Endothelial cell (in vitro differentiated cells): Measurements from ENCODE around the gene DNAJC27. TPM values are rescaled to one million over a fixed set of nuclear protein-coding genes. Genes with fewer than 3 reads are reported as not detected.
A peak's percentile ranks its signal among the peaks of the same experiment; 100 is the strongest.

ENCODE experiments used
- DNase-seq: peaks from one replicate; pipeline ENCODE4 v3.0.0; 2021; ENCODE audit warnings: low spot score
- H3K27ac Mint-ChIP-seq: one replicate; pipeline ENCODE4 v1.8.0; 2021; ENCODE audit warnings: mixed read lengths, inconsistent platforms; ENCODE audit not compliant: unreplicated experiment
- H3K27me3 Mint-ChIP-seq: one replicate; pipeline ENCODE4 v1.8.0; 2021; ENCODE audit warnings: mild to moderate bottlenecking, moderate library complexity, mixed read lengths, inconsistent platforms; ENCODE audit not compliant: unreplicated experiment
- H3K36me3 Mint-ChIP-seq: one replicate; pipeline ENCODE4 v1.8.0; 2021; ENCODE audit warnings: mild to moderate bottlenecking, low read depth, mixed read lengths, inconsistent platforms; ENCODE audit not compliant: unreplicated experiment
- H3K4me1 Mint-ChIP-seq: one replicate; pipeline ENCODE4 v1.8.0; 2021; ENCODE audit warnings: mild to moderate bottlenecking, mixed read lengths, inconsistent platforms; ENCODE audit not compliant: unreplicated experiment
- H3K4me3 Mint-ChIP-seq: one replicate; pipeline ENCODE4 v1.8.0; 2021; ENCODE audit warnings: mild to moderate bottlenecking, mixed read lengths, inconsistent platforms; ENCODE audit not compliant: unreplicated experiment
- H3K9me3 Mint-ChIP-seq: one replicate; pipeline ENCODE4 v1.8.0; 2021; ENCODE audit warnings: mixed read lengths, inconsistent platforms; ENCODE audit not compliant: unreplicated experiment
- CTCF ChIP-seq: fragments of 200-600 bp; sonication (generic); IDR thresholded peaks from one replicate; pipeline ENCODE4 v1.5.0; 2021; ENCODE audit warnings: antibody characterized with exemption; ENCODE audit not compliant: unreplicated experiment
- total RNA-seq: library from RNA; stranded (reverse); fragmentation: NEBNext Ultra II Directional; extraction: Animal tissue kit (Norgen Biotek cat#: 25700); gene quantifications from one replicate; pipeline ENCODE4 v1.2.1, GENCODE V29; 2021; ENCODE audit not compliant: unreplicated experiment

DNAJC27 gene
- total RNA-seq, 1 donor from 2014 or later: 3.5 TPM

GRCh38 chr2:24958411-24958935, 13.3 kb downstream of the DNAJC27 start:
- H3K27ac Mint-ChIP-seq: no peak overlapping the region
- H3K9me3 Mint-ChIP-seq: no peaks in the 10 kb centered on the region
- H3K4me3 Mint-ChIP-seq: no peak overlapping the region
- peaks cover 60% of the 10 kb centered on the region for H3K36me3 Mint-ChIP-seq
- H3K4me1 Mint-ChIP-seq: peaks cover 8% of the 10 kb centered on the region
- DNase-seq: no peak
- TF ChIP-seq CTCF: no peak
- H3K27me3 Mint-ChIP-seq: no peaks in the 10 kb centered on the region

- no peak overlapping the region for H3K4me3 Mint-ChIP-seq
- no peaks in the 10 kb centered on the region for H3K27me3 Mint-ChIP-seq
- peaks cover 60% of the 10 kb centered on the region for H3K36me3 Mint-ChIP-seq
- no peak for TF ChIP-seq CTCF
- no peak for DNase-seq
- H3K4me1 Mint-ChIP-seq: peaks cover 8% of the 10 kb centered on the region
- no peaks in the 10 kb centered on the region for H3K9me3 Mint-ChIP-seq
- no peak overlapping the region for H3K27ac Mint-ChIP-seq
Observed at GRCh38 chr2:24957976-24958375, 13.8 kb downstream of the DNAJC27 start.

- Mint-ChIP-seq H3K27ac (no peak overlapping the region), H3K4me3 (no peak overlapping the region), H3K9me3 (no peaks in the 10 kb centered on the region), H3K36me3 (peaks cover 60% of the 10 kb centered on the region), H3K27me3 (no peaks in the 10 kb centered on the region), H3K4me1 (peaks cover 8% of the 10 kb centered on the region)
- no peak for DNase-seq
- no peak for TF ChIP-seq CTCF
Observed at GRCh38 chr2:24957221-24957620, 14.5 kb downstream of the DNAJC27 start.

- TF ChIP-seq CTCF: no peak
- H3K27me3 Mint-ChIP-seq: no peaks in the 10 kb centered on the region
- peaks cover 8% of the 10 kb centered on the region for H3K4me1 Mint-ChIP-seq
- H3K4me3 Mint-ChIP-seq: peak overlapping the region; percentile 28
- no peak overlapping the region for H3K27ac Mint-ChIP-seq
- H3K36me3 Mint-ChIP-seq: peaks cover 60% of the 10 kb centered on the region
- DNase-seq: no peak
- no peaks in the 10 kb centered on the region for H3K9me3 Mint-ChIP-seq
Observed at GRCh38 chr2:24955921-24956320, 15.8 kb downstream of the DNAJC27 start.

- Mint-ChIP-seq H3K27ac (no peak overlapping the region), H3K9me3 (no peaks in the 10 kb centered on the region), H3K27me3 (no peaks in the 10 kb centered on the region), H3K4me3 (no peak overlapping the region), H3K4me1 (peaks cover 8% of the 10 kb centered on the region), H3K36me3 (peaks cover 61% of the 10 kb centered on the region)
- no peak for TF ChIP-seq CTCF
- DNase-seq: no peak
Observed at GRCh38 chr2:24955232-24955631, 16.5 kb downstream of the DNAJC27 start.
